ENCODE measurements around the gene TWF2. TPM values are rescaled to one million over a fixed set of nuclear protein-coding genes. Genes with fewer than 3 reads are reported as not detected.

Gene TWF2
- total and polyA plus RNA-seq, 9 of the 15 experiments (the other 6 are each of a cell fraction or from before 2014, with no cell fraction given): 0.11 to 61.9 (median 29.7) TPM

DNA sequence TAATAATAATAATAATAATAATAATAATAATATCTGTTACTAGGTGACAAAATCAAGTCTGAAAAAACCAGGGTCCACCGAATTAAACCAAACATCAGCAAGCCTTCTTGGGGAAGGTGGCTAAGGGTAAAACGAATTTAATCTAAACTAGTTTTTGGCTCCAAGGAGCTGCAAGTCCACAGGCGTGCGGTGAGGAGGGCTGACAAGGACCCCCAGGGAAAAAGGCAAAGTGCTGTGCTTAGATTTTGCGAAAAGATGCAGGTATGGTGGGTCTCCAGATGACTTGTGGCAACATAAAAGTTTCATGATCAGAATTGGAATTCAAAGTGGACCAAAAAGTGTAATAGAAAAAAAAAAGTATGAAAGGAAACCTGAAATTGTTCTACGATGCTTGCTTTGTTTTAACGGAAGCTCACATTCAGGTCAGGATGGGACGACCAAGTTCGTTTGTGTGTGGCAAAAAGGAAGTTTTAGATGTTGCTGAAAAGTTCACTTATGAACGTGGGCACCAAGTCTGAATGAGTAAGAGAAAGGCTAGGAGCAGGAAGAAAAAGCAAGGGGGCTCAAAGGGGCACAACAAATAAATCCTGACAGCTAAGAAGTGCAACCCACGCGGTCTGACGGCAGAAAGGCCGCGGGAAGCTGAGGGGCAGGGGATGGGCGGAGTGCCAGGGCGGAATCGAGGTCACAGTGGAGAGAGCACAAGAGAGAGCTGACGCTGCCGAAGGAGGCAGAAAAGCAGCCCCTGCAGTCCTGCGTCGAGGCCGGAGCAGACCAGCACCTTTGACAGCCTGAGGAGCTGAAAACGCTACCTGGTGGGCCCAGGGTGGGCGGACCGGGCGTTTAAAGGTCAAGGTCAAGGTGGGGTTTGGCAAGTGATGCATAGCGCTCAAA, 38.4 kb upstream of the TWF2 start (continued):
- TF ChIP-seq NR2C1 (IDR thresholded peaks at IDR 0.05) (peak; percentile 53; the same call in 1 of the 2 replicates), NR2C1 (tag; IDR thresholded peaks at IDR 0.05) (peak; percentile 30; the same call in 1 of the 2 replicates), TOE1 (IDR thresholded peaks at IDR 0.05; ENCODE audit: borderline replicate concordance) (no peak), TOE1 (CRISPR knock-in tag; IDR thresholded peaks at IDR 0.05; ENCODE audit: borderline replicate concordance, low read depth) (no peak), ZNF785 (CRISPR knock-in tag; IDR thresholded peaks at IDR 0.05) (no peak), MNT (conservative IDR thresholded peaks at IDR 0.05) (peak in 1 of 2 experiments; percentile 64; a peak in 3 of 4 replicates), RB1 (IDR thresholded peaks at IDR 0.05; ENCODE audit: low read depth) (peak; percentile 44; the same call in 1 of the 2 replicates), ZBTB7A (IDR thresholded peaks at IDR 0.05; ENCODE audit: borderline replicate concordance, control insufficient read depth, low read depth, low read length) (peak; percentile 29; the same call in 1 of the 2 replicates), CREM (IDR thresholded peaks at IDR 0.05; ENCODE audit: low read depth) (0 out of 2 replicates have a peak, but pooled peaks have one; percentile 20), ZNF23 (CRISPR knock-in tag; IDR thresholded peaks at IDR 0.05) (no peak), CREB1 (IDR thresholded peaks at IDR 0.05) (0 out of 2 replicates have a peak, but pooled peaks have one; percentile 10), CREB1 (CRISPR knock-in tag; IDR thresholded peaks at IDR 0.05) (peak; percentile 8; the same call in 1 of the 2 replicates), SIN3A (IDR thresholded peaks at IDR 0.05; ENCODE audit: borderline replicate concordance in 2 of 2, control insufficient read depth in 1 of 2, low read depth in 2 of 2, low read length in 2 of 2) (peak in 1 of 2 experiments; percentile 69; a peak in 3 of 4 replicates), ZC3H4 (CRISPR knock-in tag; IDR thresholded peaks at IDR 0.05; ENCODE audit: borderline replicate concordance) (no peak), POLR2A (conservative IDR thresholded peaks at IDR 0.05) (peak; percentile 54), EP400 (IDR thresholded peaks at IDR 0.05) (peak; percentile 35; the same call in 1 of the 2 replicates), TAF1 (IDR thresholded peaks at IDR 0.05; ENCODE audit: control insufficient read depth, extremely low read depth, insufficient read depth, low read length, severe bottlenecking) (peak; percentile 19)
- TF ChIP-seq, protein P1, sequence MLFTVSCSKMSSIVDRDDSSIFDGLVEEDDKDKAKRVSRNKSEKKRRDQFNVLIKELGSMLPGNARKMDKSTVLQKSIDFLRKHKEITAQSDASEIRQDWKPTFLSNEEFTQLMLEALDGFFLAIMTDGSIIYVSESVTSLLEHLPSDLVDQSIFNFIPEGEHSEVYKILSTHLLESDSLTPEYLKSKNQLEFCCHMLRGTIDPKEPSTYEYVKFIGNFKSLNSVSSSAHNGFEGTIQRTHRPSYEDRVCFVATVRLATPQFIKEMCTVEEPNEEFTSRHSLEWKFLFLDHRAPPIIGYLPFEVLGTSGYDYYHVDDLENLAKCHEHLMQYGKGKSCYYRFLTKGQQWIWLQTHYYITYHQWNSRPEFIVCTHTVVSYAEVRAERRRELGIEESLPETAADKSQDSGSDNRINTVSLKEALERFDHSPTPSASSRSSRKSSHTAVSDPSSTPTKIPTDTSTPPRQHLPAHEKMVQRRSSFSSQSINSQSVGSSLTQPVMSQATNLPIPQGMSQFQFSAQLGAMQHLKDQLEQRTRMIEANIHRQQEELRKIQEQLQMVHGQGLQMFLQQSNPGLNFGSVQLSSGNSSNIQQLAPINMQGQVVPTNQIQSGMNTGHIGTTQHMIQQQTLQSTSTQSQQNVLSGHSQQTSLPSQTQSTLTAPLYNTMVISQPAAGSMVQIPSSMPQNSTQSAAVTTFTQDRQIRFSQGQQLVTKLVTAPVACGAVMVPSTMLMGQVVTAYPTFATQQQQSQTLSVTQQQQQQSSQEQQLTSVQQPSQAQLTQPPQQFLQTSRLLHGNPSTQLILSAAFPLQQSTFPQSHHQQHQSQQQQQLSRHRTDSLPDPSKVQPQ (CRISPR knock-in tag; IDR thresholded peaks at IDR 0.05; ENCODE audit: borderline replicate concordance): no peak
- TF ChIP-seq, protein P2, sequence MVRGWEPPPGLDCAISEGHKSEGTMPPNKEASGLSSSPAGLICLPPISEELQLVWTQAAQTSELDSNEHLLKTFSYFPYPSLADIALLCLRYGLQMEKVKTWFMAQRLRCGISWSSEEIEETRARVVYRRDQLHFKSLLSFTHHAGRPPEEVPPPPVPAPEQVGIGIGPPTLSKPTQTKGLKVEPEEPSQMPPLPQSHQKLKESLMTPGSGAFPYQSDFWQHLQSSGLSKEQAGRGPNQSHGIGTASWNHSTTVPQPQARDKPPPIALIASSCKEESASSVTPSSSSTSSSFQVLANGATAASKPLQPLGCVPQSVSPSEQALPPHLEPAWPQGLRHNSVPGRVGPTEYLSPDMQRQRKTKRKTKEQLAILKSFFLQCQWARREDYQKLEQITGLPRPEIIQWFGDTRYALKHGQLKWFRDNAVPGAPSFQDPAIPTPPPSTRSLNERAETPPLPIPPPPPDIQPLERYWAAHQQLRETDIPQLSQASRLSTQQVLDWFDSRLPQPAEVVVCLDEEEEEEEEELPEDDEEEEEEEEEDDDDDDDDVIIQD (CRISPR knock-in tag; IDR thresholded peaks at IDR 0.05): no peak
- TF ChIP-seq, protein P3, sequence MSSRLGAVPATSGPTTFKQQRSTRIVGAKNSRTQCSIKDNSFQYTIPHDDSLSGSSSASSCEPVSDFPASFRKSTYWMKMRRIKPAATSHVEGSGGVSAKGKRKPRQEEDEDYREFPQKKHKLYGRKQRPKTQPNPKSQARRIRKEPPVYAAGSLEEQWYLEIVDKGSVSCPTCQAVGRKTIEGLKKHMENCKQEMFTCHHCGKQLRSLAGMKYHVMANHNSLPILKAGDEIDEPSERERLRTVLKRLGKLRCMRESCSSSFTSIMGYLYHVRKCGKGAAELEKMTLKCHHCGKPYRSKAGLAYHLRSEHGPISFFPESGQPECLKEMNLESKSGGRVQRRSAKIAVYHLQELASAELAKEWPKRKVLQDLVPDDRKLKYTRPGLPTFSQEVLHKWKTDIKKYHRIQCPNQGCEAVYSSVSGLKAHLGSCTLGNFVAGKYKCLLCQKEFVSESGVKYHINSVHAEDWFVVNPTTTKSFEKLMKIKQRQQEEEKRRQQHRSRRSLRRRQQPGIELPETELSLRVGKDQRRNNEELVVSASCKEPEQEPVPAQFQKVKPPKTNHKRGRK (tag; IDR thresholded peaks at IDR 0.05): no peak

Data from K562 (cell line).